Embryonic facial prominence (tissue), 1 donor: ENCODE results near the gene FGGY.
"Not testable (repeated sequence)": the region's sequence is repeated elsewhere in the genome, so short reads cannot be mapped to it uniquely, and the experiment has no call there.

ENCODE experiments used
- DNase-seq: peaks from one replicate; pipeline ENCODE4 v3.0.0-alpha.2; 2016; ENCODE audit errors: extremely low spot score

The FGGY gene

DNA sequence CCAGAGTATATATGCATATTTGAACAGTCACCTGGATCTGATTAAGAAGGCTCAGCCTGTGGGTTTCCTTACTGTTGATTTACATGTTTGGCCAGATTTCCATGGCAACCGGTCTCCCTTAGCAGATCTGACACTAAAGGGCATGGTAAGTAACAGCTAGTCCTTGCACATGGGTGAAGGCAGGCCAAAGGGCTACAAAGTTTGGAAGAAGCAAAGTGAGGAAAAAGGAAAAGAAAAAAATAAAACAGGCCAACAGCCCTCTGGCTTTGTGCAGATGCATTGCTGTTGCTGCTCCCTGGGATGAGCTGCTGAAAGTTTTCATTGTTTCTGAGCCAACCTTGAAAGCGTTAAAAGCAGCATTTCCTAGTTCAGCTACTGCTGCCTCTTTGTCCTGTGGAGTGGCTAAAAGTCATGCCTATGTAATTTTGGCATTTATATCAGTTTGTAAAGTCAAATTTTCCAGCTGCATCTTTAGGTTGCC, 341.4 kb downstream of the FGGY start:
- DNase-seq = peak; percentile 93

DNA sequence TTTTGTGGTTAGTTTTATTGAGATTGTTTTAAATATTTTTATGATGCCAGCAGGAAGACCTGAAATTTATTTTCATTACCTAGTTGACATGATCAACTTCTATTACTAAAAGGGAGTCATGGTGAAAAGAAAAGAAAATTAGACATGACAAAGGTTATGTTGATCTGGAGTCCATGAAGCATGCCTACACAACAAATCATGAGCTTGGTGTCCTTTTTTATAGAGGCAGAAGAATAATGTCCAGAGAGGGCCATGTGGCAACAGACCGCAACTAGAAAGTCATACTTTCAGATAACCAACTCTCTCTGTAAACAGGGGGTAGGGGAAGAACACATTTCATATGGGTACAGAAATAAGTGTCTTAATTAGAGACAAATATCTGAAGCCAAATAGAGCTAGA, 342.4 kb downstream of the FGGY start:
- DNase-seq = no peak

DNA sequence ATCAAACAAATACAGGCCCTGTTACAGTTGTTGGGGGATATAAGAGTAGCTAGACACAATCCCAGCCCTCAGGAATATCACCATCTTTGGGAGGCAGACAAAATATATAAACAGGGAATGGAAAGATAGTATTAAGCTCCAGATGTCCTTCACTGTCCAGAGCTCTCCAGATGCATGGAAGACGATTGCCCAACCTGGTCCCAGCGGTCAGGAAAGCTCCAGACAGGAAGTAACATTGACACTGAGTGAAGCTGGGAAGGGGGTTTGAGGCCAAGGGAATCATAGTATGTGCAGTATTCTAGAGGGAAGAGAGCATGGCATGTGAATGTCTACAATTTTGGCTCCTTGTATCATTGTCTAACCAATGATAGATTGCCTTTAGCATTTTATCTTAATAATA, 344.0 kb downstream of the FGGY start:
- no peak for DNase-seq

- no peak for DNase-seq
Observed at GRCh38 chr1:59641836-59642235, 344.9 kb downstream of the FGGY start.

DNA sequence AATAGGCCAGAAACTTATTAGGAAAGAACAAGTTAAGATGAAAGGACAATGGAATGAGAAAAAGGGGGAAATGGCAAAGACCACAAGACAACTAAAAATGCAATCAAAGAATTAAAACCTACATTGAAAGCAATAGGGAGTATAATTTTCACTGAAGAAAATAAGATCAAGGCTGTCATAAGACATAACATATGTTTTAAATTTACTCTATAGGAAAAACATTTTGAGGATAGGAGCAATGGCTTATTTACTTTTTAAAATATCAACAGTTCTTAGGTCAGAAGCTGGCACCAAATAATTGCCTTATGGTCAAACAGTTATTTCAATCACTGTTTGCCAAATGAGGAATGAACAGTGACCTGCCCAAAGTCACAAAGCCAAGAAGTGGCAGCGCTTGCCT, 346.6 kb downstream of the FGGY start:
- no peak for DNase-seq

DNA sequence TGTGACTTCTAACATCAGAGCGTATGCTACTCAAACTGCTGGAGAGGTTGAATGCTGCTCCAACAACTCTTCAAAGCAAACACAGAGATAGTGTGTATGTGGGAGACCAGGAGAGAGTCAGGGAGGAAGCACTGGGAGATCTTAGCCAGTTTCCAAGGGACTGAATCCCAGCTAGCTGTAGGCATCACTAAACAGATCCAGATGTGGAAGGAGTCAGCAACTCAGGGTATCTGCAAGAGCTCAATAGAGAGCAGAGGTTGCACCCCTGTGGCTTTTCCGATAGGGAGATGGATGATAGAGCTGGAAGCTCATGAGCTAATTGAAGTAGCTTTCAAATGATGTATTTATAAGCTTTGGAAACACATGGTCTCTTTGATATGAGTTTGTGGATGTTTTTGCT, 349.0 kb downstream of the FGGY start:
- DNase-seq = peak; percentile 53

DNA sequence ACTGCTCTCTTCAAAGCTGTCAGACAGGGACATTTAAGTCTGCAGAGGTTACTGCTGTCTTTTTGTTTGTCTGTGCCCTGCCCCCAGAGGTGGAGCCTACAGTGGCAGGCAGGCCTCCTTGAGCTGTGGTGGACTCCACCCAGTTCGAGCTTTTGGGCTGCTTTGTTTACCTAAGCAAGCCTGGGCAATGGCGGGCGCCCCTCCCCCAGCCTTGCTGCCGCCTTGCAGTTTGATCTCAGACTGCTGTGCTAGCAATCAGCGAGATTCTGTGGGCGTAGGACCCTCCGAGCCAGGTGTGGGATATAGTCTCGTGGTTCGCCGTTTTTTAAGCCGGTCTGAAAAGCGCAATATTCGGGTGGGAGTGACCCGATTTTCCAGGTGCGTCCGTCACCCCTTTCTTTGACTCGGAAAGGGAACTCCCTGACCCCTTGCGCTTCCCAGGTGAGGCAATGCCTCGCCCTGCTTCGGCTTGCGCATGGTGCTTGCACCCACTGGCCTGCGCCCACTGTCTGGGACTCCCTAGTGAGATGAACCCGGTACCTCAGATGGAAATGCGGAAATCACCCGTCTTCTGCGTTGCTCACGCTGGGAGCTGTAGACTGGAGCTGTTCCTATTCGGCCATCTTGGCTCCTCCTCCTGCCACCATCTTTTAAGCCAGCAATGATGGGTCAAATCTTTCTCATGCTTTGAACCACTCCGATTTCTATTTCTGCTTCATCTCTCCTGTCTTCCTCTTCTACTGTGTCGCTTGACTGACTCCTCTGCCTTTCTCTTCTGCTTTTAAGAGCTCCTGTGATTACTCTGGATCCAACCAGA, 356.5 kb downstream of the FGGY start:
- not testable (repeated sequence) for DNase-seq

- no peak for DNase-seq
Observed at GRCh38 chr1:59653968-59654367, 357.1 kb downstream of the FGGY start.

GRCh38 chr1:59657873-59658465, 361.1 kb downstream of the FGGY start:
- DNase-seq = no peak

DNA sequence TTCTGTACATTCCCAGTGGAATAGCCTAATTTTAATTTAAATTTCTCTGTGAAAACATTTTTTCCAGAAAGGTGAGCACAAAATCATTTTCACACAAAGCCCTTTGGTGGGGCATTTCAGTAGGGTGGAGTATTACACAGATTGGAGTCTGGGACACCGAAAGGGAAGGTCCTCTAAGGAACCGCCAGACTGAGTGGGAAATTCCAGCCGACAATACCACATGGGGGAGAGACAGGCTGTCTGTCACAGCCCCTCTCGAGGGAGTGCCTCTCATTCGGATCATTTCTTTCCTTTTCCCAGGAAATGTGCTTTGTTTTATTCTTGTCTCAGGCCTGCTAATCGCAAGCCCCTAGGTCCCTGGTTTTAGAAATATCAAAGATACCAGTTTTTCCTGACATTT, 367.3 kb downstream of the FGGY start:
- DNase-seq = no peak

DNA sequence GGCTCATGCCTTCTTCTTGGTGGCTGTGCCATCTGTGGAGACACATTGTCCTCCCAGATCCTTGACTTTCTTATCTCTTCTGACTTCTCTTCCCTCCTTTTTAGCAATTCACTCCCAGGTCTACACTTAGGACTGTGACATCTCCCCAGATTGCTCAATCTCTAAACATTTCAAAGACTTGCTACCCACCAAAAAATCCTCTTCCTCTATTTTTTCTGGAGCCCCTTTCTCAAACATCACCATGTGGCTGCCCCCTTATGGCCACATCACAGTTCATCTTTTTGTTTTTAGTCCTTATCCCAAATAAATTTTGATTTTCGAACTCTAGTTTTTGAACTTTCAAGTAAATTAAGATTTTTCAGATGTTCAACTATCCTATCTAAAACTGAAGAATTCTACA, 369.2 kb downstream of the FGGY start:
- no peak for DNase-seq

DNA sequence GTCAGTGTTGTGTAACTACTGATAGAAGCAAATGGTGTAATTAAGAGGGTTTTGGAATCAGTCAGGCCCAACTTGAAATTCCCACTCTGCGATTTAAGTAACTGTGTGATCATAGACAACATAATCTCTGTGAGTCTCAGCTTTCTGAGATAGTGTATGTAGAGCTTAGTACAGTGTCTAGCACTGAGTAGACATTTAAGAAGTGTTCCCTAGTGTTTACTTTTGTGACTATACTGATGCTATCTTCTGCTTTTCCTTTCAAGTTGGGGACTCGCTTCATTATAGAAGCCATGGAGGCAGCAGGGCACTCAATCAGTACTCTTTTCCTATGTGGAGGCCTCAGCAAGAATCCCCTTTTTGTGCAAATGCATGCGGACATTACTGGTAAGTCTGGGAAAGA, 370.1 kb downstream of the FGGY start:
- DNase-seq = no peak

- DNase-seq = no peak
Observed at GRCh38 chr1:59669752-59670312, 372.9 kb downstream of the FGGY start.

- DNase-seq = no peak
Observed at GRCh38 chr1:59670662-59671061, 373.8 kb downstream of the FGGY start.

GRCh38 chr1:59671066-59671952, 374.4 kb downstream of the FGGY start:
- no peak for DNase-seq

GRCh38 chr1:59671953-59672305, 375.0 kb downstream of the FGGY start:
- DNase-seq = no peak

DNA sequence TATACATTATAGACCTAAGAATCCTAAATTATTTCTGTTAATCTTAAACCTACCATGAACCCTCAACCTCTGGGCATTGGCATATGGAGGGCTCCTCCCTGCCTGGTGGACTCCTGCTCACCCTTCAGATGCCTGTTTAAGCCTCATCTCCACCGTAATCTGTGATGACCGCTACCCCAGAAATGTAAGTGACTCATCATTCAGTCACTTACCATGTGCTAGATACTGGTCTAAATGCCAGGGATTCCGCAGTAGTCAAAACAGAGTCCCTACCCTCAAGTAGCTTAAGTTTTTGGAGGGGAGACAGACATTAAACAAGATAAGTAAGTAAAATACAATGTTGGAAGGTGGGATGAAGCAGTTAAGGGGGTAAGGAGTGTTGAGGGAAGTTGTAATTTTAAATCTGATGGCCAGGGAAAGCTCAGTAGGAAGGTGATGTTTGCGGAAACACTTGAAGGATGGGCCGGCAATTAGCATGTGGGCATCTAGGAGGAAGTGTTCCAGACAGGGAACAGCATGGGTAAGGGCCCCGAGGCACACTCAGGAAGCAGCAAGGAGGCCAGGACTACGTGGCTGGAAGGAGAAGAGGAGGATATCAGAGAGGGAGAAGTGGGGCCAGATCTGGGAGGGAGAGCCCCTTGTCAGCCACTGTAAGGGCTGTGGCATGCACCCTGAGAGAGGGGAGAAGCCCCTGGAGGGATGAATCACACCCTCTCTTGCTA, 376.1 kb downstream of the FGGY start:
- DNase-seq = no peak

- DNase-seq = no peak
Observed at GRCh38 chr1:59673573-59674450, 376.9 kb downstream of the FGGY start.

- DNase-seq = no peak
Observed at GRCh38 chr1:59674595-59674994, 377.7 kb downstream of the FGGY start.

- no peak for DNase-seq
Observed at GRCh38 chr1:59675936-59676335, 379.0 kb downstream of the FGGY start.

GRCh38 chr1:59678040-59678439, 381.1 kb downstream of the FGGY start:
- no peak for DNase-seq
